Lung (tissue), 12 donors: Measurements from ENCODE around the gene ZC3H15. TPM values are rescaled to one million over a fixed set of nuclear protein-coding genes. Genes with fewer than 3 reads are reported as not detected.

Experiments
- ATAC-seq: fragments of 200-7000 bp; cut with Tn5 transposase; one replicate; pipeline ENCODE4 v1.9.1; 2020; ENCODE audit warnings: moderate number of reproducible peaks; ENCODE audit not compliant: insufficient read depth, low FRiP score
- DNase-seq, 3 donors: peaks; one replicate each; pipeline ENCODE4 v3.0.0-alpha.2; 2013 to 2017
- H3K27ac ChIP-seq, 2 donors: one replicate each; pipeline ENCODE4 v1.5.1; 2013; ENCODE audit warnings: mild to moderate bottlenecking in 2 of 2, moderate library complexity in 2 of 2, control low read depth in 1 of 2, inconsistent platforms in 1 of 2, low read depth in 1 of 2, low read length in 1 of 2
- H3K27me3 ChIP-seq, 3 donors: one replicate each; pipeline ENCODE4 v1.5.1; 2013; ENCODE audit warnings: low read length in 2 of 3; ENCODE audit not compliant: control insufficient read depth in 3 of 3, insufficient read depth in 3 of 3
- H3K36me3 ChIP-seq, 4 donors: one replicate each; pipeline ENCODE4 v1.5.1; 2013; ENCODE audit warnings: low read length in 4 of 4, mild to moderate bottlenecking in 1 of 4, moderate library complexity in 1 of 4; ENCODE audit not compliant: control insufficient read depth in 4 of 4, insufficient read depth in 4 of 4
- H3K4me1 ChIP-seq, 5 donors: one replicate each; pipeline ENCODE4 v1.5.1; 2013; ENCODE audit warnings: low read length in 5 of 5, mild to moderate bottlenecking in 2 of 5, moderate library complexity in 1 of 5; ENCODE audit not compliant: control insufficient read depth in 5 of 5, insufficient read depth in 5 of 5
- H3K4me3 ChIP-seq: one replicate; pipeline ENCODE4 v1.5.1; 2013; ENCODE audit warnings: mild to moderate bottlenecking, control low read depth, moderate library complexity
- H3K9ac ChIP-seq, 2 donors: one replicate each; pipeline ENCODE4 v1.5.1; 2013; ENCODE audit warnings: low read length in 2 of 2, control low read depth in 1 of 2; ENCODE audit not compliant: insufficient read depth in 1 of 2
- H3K9me3 ChIP-seq, 4 donors: one replicate each; pipeline ENCODE4 v1.5.1; 2013; ENCODE audit warnings: low read length in 3 of 4, mild to moderate bottlenecking in 1 of 4, moderate library complexity in 1 of 4; ENCODE audit not compliant: control insufficient read depth in 4 of 4, insufficient read depth in 3 of 4
- WGBS, 2 donors: extraction: QIAGEN DNeasy Blood & Tissue Kit; methylation state at CpG; one replicate each; pipeline ENCODE4 v1.1.7; 2013; 5-methylcytosine and 5-hydroxymethylcytosine counted together
- polyA plus RNA-seq, 2 donors: library from polyadenylated mRNA; stranded (reverse); fragments of 200-250 nt; gene quantifications; one replicate each; pipeline ENCODE4 v1.2.1, GENCODE V29; 2013
- total RNA-seq, 2 donors: library from RNA; depleted of rRNA in 1 of 2; stranded (reverse); fragments of >200 nt in 1 of 2; gene quantifications; one replicate each; pipeline ENCODE4 v1.2.1, GENCODE V29; 2014 to 2021
- TF ChIP-seq, protein P1 (sequence below): IDR thresholded peaks from 2 replicates; pipeline ENCODE4 v1.5.1; 2012; ENCODE audit warnings: mild to moderate bottlenecking; ENCODE audit errors: control extremely low read depth, extremely low read depth
- donor health status: control.
- donor health status: control.
- donor health status: Bipolar disorder and iron deficiency.
- donor health status: healthy.
- donor health status: DM: yes; HTN: yes; CAD: no.

The ZC3H15 gene
- total and polyA plus RNA-seq, 4 donors, result 33.4 to 74.7 (median 41.7) TPM

GRCh38 chr2:186442885-186443284 is 43.2 kb upstream of the ZC3H15 start:
- Histone ChIP-seq H3K27me3 (no peaks in the 10 kb centered on the region), H3K9me3 (peaks cover 0 to 2% (median 0%) of the 10 kb centered on the region in 4 donors), H3K4me1 (no peaks in the 10 kb centered on the region), H3K36me3 (no peaks in the 10 kb centered on the region), H3K9ac (no peak overlapping the region), H3K27ac (no peak overlapping the region), H3K4me3 (no peak overlapping the region)
- DNase-seq, result no peak
- TF ChIP-seq, protein P1, sequence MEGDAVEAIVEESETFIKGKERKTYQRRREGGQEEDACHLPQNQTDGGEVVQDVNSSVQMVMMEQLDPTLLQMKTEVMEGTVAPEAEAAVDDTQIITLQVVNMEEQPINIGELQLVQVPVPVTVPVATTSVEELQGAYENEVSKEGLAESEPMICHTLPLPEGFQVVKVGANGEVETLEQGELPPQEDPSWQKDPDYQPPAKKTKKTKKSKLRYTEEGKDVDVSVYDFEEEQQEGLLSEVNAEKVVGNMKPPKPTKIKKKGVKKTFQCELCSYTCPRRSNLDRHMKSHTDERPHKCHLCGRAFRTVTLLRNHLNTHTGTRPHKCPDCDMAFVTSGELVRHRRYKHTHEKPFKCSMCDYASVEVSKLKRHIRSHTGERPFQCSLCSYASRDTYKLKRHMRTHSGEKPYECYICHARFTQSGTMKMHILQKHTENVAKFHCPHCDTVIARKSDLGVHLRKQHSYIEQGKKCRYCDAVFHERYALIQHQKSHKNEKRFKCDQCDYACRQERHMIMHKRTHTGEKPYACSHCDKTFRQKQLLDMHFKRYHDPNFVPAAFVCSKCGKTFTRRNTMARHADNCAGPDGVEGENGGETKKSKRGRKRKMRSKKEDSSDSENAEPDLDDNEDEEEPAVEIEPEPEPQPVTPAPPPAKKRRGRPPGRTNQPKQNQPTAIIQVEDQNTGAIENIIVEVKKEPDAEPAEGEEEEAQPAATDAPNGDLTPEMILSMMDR, result no peak
- 93 to 94% methylated on average over 3 of the region's 3 CpGs for WGBS, 2 donors
- no peak for ATAC-seq

DNA sequence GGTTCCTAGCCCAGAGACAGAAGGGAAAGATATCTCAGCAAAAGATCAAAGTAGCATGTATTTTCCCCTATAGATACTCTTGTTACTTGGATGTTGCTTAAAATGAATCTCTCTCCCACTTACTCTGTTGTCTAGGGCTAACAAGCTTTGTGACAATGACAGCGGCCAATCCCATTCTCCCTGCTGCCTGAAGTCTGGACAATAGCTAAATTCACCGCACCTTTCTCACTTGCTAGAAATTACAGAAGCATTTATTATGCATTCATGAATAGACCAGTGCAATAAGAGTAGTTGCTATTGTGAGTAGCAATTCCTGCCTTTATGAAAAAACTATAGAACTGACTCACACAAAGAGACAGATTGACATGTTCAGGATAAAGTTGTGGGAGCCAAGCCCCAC is 42.2 kb upstream of the ZC3H15 start:
- ATAC-seq, result no peak
- no peak overlapping the region for H3K9ac ChIP-seq
- H3K4me3 ChIP-seq, result no peak overlapping the region
- no peaks in the 10 kb centered on the region for H3K4me1 ChIP-seq
- no peak overlapping the region for H3K27ac ChIP-seq
- TF ChIP-seq, protein P1, result no peak
- DNase-seq, result no peak
- WGBS, 2 donors, result 97 to 98% methylated on average over 2 of the region's 2 CpGs
- H3K9me3 ChIP-seq, result no peaks in the 10 kb centered on the region
- H3K36me3 ChIP-seq, result no peaks in the 10 kb centered on the region
- no peaks in the 10 kb centered on the region for H3K27me3 ChIP-seq

GRCh38 chr2:186445506-186445905 is 40.6 kb upstream of the ZC3H15 start:
- Histone ChIP-seq H3K36me3 (no peaks in the 10 kb centered on the region), H3K27me3 (no peaks in the 10 kb centered on the region), H3K4me3 (no peak overlapping the region), H3K4me1 (no peaks in the 10 kb centered on the region), H3K27ac (no peak overlapping the region), H3K9me3 (no peaks in the 10 kb centered on the region), H3K9ac (no peak overlapping the region)
- no peak for ATAC-seq
- WGBS, 2 donors, result 95 to 96% methylated on average over 4 of the region's 4 CpGs
- TF ChIP-seq, protein P1, result no peak
- no peak for DNase-seq

DNA sequence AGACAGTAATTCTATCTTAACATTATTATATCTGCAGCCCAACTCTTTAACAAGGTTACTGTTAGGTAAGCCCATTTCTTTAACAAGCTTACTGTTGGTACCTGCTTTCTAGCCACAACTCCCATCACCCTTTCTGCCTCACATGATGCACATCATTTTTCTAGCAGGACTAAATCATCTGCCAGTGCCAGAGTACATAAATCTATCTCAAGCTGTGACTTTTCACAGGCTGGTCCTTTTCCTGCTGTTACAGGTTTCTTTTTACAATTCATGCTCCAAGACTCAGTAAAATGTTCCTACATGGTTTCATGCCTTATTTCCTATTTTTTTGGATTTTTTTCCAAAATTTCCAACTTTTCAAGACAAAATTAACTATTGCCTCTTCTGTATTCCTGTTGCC is 30.4 kb upstream of the ZC3H15 start:
- Histone ChIP-seq H3K36me3 (peaks cover 0 to 7% (median 0%) of the 10 kb centered on the region in 4 donors), H3K4me3 (no peak overlapping the region), H3K9ac (no peak overlapping the region), H3K27me3 (no peaks in the 10 kb centered on the region), H3K9me3 (no peaks in the 10 kb centered on the region), H3K4me1 (no peaks in the 10 kb centered on the region), H3K27ac (no peak overlapping the region)
- ATAC-seq, result no peak
- TF ChIP-seq, protein P1, result no peak
- DNase-seq, result no peak
